ENCODE measurements around the gene SLC4A11. TPM values are rescaled to one million over a fixed set of nuclear protein-coding genes. Genes with fewer than 3 reads are reported as not detected.
"Not testable (repeated sequence)": the region's sequence is repeated elsewhere in the genome, so short reads cannot be mapped to it uniquely, and the experiment has no call there.

SLC4A11 gene
- polyA plus RNA-seq, 1 of the 3 experiments (the other 2 are of a cell fraction): 2.7 TPM

- Histone ChIP-seq H3K27ac (ENCODE audit: low read depth in 2 of 2, low read length in 1 of 2) (no peak overlapping the region), H3K9me3 (no peaks in the 10 kb centered on the region), H3K27me3 (ENCODE audit: insufficient read depth) (no peaks in the 10 kb centered on the region), H3K9ac (no peak overlapping the region), H3K36me3 (replicated peaks in 1 of 2; ENCODE audit: control insufficient read depth in 1 of 2, insufficient read depth in 2 of 2, low read length in 1 of 2) (no peaks in the 10 kb centered on the region), H3K9me2 (no peaks in the 10 kb centered on the region), H3K4me2 (no peak overlapping the region), H3K4me1 (ENCODE audit: control insufficient read depth in 1 of 2, insufficient read depth in 2 of 2, low read depth in 1 of 2, low read length in 1 of 2) (no peaks in the 10 kb centered on the region), H3F3A (replicated peaks; ENCODE audit: insufficient read depth) (peaks cover 10% of the 10 kb centered on the region), H3K4me3 (ENCODE audit: low read depth in 2 of 2, low read length in 1 of 2) (no peak overlapping the region), H3K79me2 (ENCODE audit: insufficient read depth) (no peaks in the 10 kb centered on the region), H2AFZ (ENCODE audit: low read depth) (no peak overlapping the region), H4K20me1 (ENCODE audit: insufficient read depth) (no peaks in the 10 kb centered on the region)
- TF ChIP-seq, protein P1, sequence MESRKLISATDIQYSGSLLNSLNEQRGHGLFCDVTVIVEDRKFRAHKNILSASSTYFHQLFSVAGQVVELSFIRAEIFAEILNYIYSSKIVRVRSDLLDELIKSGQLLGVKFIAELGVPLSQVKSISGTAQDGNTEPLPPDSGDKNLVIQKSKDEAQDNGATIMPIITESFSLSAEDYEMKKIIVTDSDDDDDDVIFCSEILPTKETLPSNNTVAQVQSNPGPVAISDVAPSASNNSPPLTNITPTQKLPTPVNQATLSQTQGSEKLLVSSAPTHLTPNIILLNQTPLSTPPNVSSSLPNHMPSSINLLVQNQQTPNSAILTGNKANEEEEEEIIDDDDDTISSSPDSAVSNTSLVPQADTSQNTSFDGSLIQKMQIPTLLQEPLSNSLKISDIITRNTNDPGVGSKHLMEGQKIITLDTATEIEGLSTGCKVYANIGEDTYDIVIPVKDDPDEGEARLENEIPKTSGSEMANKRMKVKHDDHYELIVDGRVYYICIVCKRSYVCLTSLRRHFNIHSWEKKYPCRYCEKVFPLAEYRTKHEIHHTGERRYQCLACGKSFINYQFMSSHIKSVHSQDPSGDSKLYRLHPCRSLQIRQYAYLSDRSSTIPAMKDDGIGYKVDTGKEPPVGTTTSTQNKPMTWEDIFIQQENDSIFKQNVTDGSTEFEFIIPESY (IDR thresholded peaks at IDR 0.05; ENCODE audit: borderline replicate concordance, low read depth): no peak
- TF ChIP-seq FOXJ3 (CRISPR knock-in tag; IDR thresholded peaks at IDR 0.05) (no peak), EZH2phosphoT487 (IDR thresholded peaks at IDR 0.05; ENCODE audit: borderline replicate concordance, low read depth) (no peak), TCF12 (IDR thresholded peaks at IDR 0.05) (no peak), FOSL2 (IDR thresholded peaks at IDR 0.05; ENCODE audit: borderline replicate concordance, low read depth) (no peak), RXRA (IDR thresholded peaks at IDR 0.05; ENCODE audit: borderline replicate concordance, low read depth) (no peak), MEF2A (IDR thresholded peaks at IDR 0.05; ENCODE audit: borderline replicate concordance, low read depth) (no peak), NRF1 (IDR thresholded peaks at IDR 0.05; ENCODE audit: low read depth, low read length) (no peak), TEAD4 (IDR thresholded peaks at IDR 0.05; ENCODE audit: borderline replicate concordance, insufficient read depth) (no peak), JUND (IDR thresholded peaks at IDR 0.05) (no peak), SIN3A (IDR thresholded peaks at IDR 0.05; ENCODE audit: borderline replicate concordance, low read depth, low read length) (no peak), EP300 (IDR thresholded peaks at IDR 0.05; ENCODE audit: borderline replicate concordance in 1 of 2, low read depth in 1 of 2, low read length in 1 of 2) (no peak), GATA2 (CRISPR knock-in tag; IDR thresholded peaks at IDR 0.05) (no peak), POLR2AphosphoS5 (IDR thresholded peaks at IDR 0.05; ENCODE audit: low read depth, low read length) (no peak), RFX5 (IDR thresholded peaks at IDR 0.05; ENCODE audit: low read length) (no peak)
- TF ChIP-seq, protein P2, sequence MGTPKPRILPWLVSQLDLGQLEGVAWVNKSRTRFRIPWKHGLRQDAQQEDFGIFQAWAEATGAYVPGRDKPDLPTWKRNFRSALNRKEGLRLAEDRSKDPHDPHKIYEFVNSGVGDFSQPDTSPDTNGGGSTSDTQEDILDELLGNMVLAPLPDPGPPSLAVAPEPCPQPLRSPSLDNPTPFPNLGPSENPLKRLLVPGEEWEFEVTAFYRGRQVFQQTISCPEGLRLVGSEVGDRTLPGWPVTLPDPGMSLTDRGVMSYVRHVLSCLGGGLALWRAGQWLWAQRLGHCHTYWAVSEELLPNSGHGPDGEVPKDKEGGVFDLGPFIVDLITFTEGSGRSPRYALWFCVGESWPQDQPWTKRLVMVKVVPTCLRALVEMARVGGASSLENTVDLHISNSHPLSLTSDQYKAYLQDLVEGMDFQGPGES (IDR thresholded peaks at IDR 0.05; ENCODE audit: low read depth, low read length): no peak
- TF ChIP-seq, protein P3, sequence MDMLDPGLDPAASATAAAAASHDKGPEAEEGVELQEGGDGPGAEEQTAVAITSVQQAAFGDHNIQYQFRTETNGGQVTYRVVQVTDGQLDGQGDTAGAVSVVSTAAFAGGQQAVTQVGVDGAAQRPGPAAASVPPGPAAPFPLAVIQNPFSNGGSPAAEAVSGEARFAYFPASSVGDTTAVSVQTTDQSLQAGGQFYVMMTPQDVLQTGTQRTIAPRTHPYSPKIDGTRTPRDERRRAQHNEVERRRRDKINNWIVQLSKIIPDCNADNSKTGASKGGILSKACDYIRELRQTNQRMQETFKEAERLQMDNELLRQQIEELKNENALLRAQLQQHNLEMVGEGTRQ (IDR thresholded peaks at IDR 0.05; ENCODE audit: borderline replicate concordance, low read depth, low read length): no peak
- POLR2A ChIA-PET: no interaction called here
- CTCF ChIA-PET: interaction anchor here (0.8 to 2.1 kb wide), 2 partner anchors 9 to 35 kb away, joined by 3 to 6 read pairs; no protein-coding TSS in a partner anchor
- 99% methylated on average over 3 of the region's 3 CpGs for whole genome bisulfite sequencing (ENCODE audit: low lambda C conversion rate)
- no peak for DNase-seq
Observed at GRCh38 chr20:3183896-3184612, 54.9 kb downstream of the SLC4A11 start.

DNA sequence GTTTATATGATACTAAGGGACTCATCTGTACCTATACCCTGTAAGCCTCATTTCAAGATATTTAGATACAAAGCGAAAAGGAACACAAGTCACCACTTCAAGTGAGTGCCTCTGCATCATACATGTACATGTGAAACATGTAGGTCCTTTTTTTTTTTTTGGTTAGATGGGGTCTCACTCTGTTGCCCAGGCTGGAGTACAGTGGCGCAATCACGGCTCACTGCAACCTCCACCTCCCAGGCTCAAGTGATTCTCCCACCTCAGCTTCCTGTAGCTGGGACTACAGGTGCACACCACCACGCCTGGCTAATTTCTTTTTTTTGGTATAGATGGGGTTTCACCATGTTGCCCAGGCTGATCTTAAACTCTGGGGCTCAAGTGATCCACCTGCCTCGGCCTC lies 56.6 kb downstream of the SLC4A11 start:
- H3K27ac ChIP-seq (ENCODE audit: low read depth in 2 of 2, low read length in 1 of 2); H3K9me3 ChIP-seq; H2AFZ ChIP-seq (ENCODE audit: low read depth); DNase-seq; CTCF ChIA-PET; POLR2A ChIA-PET; H3K9me2 ChIP-seq; H3K27me3 ChIP-seq (ENCODE audit: insufficient read depth); H3K4me3 ChIP-seq (ENCODE audit: low read depth in 2 of 2, low read length in 1 of 2); H3K36me3 ChIP-seq (replicated peaks in 1 of 2; ENCODE audit: control insufficient read depth in 1 of 2, insufficient read depth in 2 of 2, low read length in 1 of 2); H3K4me1 ChIP-seq (ENCODE audit: control insufficient read depth in 1 of 2, insufficient read depth in 2 of 2, low read depth in 1 of 2, low read length in 1 of 2); H3K4me2 ChIP-seq; H3K79me2 ChIP-seq (ENCODE audit: insufficient read depth); H3K9ac ChIP-seq; H4K20me1 ChIP-seq (ENCODE audit: insufficient read depth): not testable (repeated sequence)
- over 99% methylated on average over 5 of the region's 5 CpGs for WGBS (ENCODE audit: low lambda C conversion rate)
- H3F3A ChIP-seq (replicated peaks; ENCODE audit: insufficient read depth): peaks cover 12% of the 10 kb centered on the region
